HG03097 (cell line): ENCODE data around the gene SARDH.

Experiments
- ATAC-seq: cut with Tn5 transposase; IDR thresholded peaks from one replicate; pipeline ENCODE4 v1.9.1; 2021; ENCODE audit not compliant: unreplicated experiment, low FRiP score

The SARDH gene

GRCh38 chr9:133707065-133707762, 30.9 kb downstream of the SARDH start:
- no peak for ATAC-seq

- no peak for ATAC-seq
Measured at GRCh38 chr9:133706307-133707050, 31.7 kb downstream of the SARDH start.

- no peak for ATAC-seq
Measured at GRCh38 chr9:133705576-133705975, 32.6 kb downstream of the SARDH start.

- no peak for ATAC-seq
Measured at GRCh38 chr9:133704711-133705181, 33.4 kb downstream of the SARDH start.

GRCh38 chr9:133703591-133704399, 34.4 kb downstream of the SARDH start:
- ATAC-seq, result no peak

- no peak for ATAC-seq
Measured at GRCh38 chr9:133702798-133703590, 35.2 kb downstream of the SARDH start.

- no peak for ATAC-seq
Measured at GRCh38 chr9:133701981-133702797, 36.0 kb downstream of the SARDH start.

GRCh38 chr9:133701321-133701980, 36.7 kb downstream of the SARDH start:
- ATAC-seq, result no peak

- no peak for ATAC-seq
Measured at GRCh38 chr9:133700819-133701320, 37.3 kb downstream of the SARDH start.

GRCh38 chr9:133699546-133699945, 38.6 kb downstream of the SARDH start:
- no peak for ATAC-seq

GRCh38 chr9:133696071-133696472, 42.1 kb downstream of the SARDH start:
- ATAC-seq, result no peak

GRCh38 chr9:133694686-133695085, 43.5 kb downstream of the SARDH start:
- ATAC-seq, result no peak

GRCh38 chr9:133693703-133694529, 44.2 kb downstream of the SARDH start:
- ATAC-seq, result no peak

GRCh38 chr9:133693116-133693515, 45.0 kb downstream of the SARDH start:
- no peak for ATAC-seq

- no peak for ATAC-seq
Measured at GRCh38 chr9:133692364-133692985, 45.7 kb downstream of the SARDH start.

- no peak for ATAC-seq
Measured at GRCh38 chr9:133691626-133692363, 46.4 kb downstream of the SARDH start.

- no peak for ATAC-seq
Measured at GRCh38 chr9:133691191-133691590, 47.0 kb downstream of the SARDH start.
